Left renal cortex interstitium (tissue), 4 donors: Measurements from ENCODE around the gene ARHGEF4. TPM values are rescaled to one million over a fixed set of nuclear protein-coding genes. Genes with fewer than 3 reads are reported as not detected.

Experiments
- DNase-seq, 4 donors: peaks; one replicate each; pipeline ENCODE4 v3.0.0-alpha.2; 2013; ENCODE audit warnings: low read depth in 4 of 4, low spot score in 2 of 4, missing footprints in 1 of 4
- polyA plus RNA-seq, 4 donors: library from polyadenylated mRNA; unstranded; fragments of 120-200 nt; gene quantifications; one replicate each; pipeline ENCODE4 v1.2.1, GENCODE V29; 2013; ENCODE audit not compliant: insufficient read length in 4 of 4

The ARHGEF4 gene
- polyA plus RNA-seq, 4 donors = 5.6 to 9.0 (median 7.9) TPM

DNA sequence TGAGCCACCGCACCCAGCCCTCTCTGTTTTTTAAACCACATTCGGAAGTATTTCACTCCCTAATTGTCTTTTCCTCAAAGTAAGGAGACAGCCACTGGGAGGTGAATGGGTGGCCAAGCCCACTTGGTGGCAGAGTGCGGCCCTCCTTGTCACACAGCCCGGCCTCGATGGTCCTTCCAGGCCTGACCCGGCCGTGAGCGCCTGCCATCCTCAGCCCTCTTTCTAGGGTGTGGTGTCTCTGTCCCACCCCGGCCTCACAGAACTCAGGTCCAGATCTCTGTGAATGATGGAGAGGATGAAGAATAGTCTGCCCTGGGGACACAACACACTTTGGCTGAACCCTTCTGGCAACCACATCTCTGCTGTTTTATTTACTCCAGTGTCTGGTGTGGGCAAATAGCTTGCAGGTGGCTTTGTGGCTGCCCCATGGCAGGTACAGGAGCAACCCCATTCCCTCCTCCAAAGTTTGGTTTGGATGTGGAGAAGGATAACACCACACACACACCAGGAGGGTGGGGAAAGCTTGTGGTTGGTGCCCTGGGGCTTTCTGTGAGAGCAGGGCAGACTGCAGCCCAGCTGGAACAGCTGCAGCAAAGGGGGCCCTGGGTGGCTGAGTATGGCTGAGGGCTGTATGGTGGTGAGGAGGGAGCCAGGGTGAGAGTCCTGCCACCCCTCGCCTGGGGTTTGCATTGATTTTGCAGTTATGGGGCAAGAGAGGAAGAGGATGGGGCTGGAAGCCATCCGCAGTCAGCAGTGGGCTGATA, 167.9 kb downstream of the ARHGEF4 start:
- DNase-seq = no peak

DNA sequence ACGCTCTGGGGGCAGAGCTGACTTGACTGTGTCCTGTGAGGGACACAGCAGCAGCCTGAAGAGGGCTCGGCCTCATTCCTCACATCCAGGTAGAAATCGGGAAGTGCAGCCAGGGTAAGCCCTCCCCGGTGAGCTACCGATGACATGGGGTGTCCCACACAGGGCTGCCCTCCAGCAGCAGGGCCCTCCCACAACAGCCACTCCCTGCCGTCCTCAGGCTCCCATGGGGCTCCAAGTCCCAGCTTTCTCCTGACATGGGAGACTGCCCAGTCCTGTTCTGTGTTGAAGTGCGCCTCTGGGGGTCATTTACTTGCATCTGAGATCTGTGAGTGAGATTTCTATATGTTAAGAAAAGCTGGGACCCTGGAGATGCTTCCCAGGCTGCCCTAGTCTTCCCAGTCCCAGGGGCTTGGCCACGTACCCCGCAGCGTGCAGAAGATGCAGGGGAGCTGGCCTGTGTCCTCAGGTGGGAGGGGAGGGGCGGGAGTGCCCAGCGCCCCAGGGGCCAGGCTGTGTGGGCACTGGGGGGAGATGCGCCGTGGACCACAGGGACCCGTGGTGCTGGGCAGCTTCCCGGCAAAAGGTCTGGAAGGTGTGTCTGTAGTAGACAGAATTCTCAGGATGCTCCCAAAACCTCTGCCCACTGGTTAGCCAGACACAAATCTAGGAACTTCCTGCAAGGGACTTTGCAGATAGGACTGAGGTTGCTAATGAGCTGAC, 168.7 kb downstream of the ARHGEF4 start:
- DNase-seq = no peak

DNA sequence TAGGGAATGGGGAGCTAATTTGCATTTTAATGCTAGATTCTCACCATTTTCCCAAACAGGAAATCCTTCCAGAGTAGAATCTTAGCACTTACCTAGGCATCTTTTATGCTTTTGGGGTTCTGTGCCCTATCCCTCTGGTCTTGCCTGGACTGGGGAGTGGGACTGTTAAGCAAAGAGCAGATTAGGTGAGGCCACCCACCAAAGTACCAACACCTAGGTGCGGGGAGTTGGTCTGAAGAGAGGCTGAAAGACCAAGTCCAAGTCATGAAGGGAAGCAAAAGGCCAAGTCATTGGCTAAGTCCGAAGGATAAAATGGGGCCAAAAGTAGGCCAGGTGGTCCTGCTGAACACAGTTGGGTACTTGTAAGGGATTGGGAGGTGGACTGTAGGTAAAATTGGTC, 169.8 kb downstream of the ARHGEF4 start:
- no peak for DNase-seq

DNA sequence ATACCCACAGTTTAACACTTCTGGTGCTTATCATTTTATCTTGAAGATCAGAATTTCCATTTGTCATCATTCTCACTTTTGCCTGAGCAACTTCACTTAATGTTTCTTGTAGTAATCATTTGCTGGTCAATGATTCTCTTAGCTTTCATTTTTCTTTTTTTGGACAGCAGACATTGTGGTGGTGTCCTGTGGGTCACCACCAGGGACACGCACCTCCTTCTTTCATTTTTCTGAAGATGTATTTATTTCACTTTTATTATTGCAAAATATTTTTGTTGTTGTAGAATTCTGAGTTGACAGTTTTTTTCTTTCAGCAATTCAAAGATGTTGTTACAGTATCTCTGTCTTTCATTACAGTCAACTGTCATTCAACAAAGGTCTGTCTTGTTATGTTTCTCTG, 172.3 kb downstream of the ARHGEF4 start:
- DNase-seq = no peak

DNA sequence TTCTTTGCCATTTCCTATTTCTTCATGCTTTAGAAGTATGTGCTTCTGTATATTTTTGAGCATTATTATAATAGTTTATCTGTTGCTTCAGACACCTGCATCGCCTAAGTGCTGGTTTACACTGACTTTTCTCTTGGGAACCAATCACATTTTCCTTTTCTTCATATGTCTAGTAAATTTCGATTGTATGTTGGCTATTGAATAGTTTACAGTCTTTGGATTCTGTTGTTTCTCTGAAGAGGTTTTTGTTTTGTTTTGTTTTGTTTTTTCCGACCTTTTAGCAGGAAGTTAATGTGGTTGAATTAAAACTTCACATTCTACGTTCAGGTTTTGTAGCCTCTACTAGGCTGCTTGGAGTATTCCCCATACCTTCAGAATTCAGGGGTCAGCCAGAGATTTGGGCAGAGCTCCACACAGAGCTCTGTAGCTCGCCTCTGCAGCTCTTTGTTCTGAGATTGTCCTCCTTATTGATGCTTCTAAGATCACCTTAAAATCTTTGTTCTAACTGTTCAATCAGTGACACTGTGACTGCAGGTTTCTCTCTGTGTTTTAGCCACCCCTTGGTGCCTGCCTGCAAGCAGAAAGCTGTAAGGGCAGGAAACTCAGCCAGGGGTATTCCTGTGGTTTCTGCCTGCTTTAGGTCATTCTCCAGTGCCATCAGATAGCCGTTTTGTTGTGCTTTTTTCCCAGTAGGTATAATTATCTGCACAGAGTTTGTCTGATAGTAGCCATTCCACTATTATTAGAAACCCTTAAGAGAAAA, 173.2 kb downstream of the ARHGEF4 start:
- DNase-seq = no peak

DNA sequence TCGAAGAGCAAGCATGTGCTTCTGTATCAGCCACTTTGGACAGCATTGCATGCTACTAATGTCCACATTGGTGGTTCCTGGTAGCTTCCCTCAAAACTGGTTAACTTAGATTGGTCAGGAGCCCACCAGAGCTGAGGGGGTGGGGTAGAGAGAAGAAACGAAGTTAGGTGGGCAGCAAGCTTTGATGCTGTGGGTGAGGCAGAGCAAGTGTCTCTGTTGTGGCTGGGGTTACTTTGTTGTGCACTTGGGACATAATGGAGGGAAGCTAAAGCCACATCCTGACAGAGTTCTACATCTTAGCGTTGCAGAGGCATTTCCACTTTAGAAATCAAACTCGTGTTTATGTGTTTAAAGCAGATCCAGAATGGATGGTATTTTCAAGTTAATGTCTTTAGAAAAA, 173.9 kb downstream of the ARHGEF4 start:
- no peak for DNase-seq

DNA sequence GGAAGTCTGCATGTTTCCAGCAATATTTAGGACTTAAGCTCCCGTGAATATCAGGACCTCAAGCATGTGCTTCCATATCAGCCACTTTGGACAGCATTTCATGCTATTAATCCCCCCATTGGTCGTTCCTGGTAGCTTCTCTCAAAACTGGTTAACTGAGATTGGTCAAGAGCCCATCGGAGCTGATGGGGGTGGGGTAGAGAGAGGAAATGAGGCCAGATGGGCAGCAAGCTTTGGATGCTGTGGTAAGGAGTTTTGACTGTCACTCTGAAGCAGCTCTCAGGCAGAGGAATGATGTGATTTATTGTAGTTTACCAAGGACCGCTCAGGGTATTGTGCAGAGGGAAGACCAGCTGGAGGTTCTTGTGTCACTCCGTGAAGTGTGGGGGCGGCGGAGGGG, 174.8 kb downstream of the ARHGEF4 start:
- DNase-seq = no peak

DNA sequence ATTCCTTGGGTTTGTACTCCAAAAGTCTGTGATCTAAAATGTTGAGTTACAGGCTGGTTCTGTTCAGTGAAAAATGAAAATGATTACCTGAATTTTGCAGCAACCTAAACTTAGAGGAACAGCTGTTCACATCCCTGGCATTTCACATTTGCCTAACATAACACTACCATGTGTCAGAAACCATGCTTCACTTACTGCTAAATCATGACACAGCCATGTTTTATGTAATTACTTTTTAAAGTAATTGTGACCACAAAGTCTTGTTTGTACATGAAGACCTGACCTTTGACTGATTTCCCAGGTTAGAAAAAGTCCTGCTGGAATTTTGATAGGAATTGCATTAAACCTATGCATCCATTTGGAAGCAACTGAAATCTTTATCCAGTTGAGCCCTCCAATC, 177.4 kb downstream of the ARHGEF4 start:
- no peak for DNase-seq

DNA sequence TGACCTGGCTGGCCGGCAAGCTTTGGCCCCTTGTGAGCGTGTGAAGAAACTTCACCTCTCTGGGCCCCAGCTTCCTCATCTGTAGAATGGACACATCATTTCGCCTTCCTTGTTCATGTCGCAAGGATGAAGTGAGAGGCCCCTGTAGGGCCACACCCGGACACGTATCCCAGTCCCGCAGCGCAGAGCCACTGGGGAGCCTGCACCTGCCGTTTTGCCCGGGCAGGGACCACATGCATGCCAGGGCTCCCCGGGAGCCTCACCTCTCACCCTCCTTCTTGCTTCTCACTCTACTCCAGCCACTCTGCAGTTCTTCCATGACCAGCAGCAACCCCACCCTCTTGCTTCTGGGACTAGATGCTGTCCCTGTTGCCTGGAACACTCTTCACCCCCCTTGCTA, 179.1 kb downstream of the ARHGEF4 start:
- no peak for DNase-seq

DNA sequence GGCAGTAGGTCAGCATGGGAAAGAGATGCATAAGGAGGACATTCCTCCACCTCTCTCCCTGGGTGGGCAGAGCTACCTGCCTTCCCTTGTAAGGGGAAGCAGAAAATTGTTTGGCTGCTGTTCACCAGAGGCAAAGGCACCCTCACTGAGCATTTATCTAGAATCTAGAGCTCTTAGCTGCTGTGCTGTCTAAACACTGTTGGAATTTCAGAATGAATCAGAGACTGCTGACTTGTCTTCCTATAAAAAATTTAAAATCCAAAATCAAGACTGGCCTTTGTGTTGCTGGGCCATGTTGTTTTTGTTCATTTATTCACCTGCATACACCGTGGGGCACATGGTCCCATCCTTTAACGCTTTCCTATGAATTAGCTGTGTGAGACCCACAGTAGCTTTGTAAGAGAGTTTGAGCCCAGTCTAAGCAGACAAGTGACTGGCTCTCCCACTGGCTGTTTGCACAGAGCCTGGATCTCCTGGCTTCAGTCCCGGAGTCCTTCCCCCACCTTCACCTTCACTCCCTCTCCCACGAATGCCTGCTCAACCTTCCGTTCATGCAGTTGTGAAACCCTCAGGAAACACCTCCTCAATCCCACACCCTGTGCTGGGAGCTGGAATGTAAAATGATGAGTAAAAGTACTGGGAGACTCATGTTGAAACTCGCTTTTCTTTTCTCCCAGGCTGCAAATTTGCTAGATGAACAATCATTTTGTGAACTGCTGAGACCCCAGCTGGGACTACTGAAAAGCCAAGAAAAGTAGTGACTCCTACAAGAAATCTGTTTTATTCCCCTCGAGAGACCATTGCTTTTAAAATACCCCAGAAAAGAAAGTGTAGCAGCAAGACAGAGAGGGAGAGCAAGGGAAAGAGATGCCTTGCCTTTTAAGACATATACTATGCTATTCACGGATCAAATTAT, 180.4 kb downstream of the ARHGEF4 start:
- DNase-seq = no peak

DNA sequence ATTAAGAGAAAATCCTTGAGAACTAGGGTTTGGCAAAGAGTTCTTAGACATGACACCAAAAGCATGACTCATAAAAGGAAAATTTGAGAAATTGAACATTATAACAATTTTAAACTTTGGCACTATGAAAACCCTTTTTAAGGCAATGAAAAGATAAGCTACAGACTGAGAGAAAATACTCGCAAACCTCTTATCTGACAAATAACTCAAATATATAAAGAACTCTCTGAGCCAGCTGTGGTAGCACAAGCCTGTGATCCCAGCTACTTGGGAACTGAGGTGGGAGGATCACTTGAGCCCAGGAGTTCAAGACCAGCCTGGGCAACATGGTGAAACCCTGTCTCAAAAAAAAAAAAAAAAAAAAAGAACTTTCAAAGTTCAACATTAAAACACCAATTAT, 186.0 kb downstream of the ARHGEF4 start:
- DNase-seq = no peak

DNA sequence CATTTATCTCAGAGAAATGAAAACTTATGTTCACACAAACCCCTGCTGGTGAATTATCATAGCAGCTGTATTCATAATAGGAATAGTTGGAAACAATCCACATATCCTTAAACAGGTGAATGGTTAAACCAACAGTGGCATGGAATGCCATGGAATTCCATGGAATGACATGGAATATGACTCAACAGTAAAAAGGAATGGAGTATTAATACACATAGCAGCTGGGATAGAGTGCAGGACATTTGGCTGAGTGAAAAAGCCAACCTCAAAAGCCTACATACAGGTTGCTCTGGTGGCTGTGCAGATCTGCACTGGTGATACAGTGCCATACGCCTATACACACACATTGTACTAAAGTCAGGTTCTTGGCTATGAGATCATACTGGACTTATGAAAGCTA, 187.0 kb downstream of the ARHGEF4 start:
- DNase-seq = no peak

DNA sequence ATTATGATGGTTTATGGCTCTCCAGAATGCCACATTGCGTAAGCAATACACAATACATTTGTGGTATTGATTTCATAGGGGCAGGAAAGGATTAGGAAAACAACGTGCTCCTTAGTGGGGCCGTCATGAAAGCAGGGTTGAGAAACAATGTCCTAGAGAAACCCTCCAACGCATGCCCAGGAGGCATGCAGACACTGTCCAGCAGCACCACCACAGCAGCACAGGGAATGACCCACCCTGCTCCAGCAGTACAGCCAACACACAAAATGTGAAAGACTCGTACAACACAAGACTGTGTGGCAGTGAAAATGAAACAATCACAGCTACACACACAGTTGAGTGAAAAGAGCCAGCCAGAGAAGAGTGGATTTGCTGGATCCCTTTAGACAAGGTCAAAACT, 190.2 kb downstream of the ARHGEF4 start:
- no peak for DNase-seq

DNA sequence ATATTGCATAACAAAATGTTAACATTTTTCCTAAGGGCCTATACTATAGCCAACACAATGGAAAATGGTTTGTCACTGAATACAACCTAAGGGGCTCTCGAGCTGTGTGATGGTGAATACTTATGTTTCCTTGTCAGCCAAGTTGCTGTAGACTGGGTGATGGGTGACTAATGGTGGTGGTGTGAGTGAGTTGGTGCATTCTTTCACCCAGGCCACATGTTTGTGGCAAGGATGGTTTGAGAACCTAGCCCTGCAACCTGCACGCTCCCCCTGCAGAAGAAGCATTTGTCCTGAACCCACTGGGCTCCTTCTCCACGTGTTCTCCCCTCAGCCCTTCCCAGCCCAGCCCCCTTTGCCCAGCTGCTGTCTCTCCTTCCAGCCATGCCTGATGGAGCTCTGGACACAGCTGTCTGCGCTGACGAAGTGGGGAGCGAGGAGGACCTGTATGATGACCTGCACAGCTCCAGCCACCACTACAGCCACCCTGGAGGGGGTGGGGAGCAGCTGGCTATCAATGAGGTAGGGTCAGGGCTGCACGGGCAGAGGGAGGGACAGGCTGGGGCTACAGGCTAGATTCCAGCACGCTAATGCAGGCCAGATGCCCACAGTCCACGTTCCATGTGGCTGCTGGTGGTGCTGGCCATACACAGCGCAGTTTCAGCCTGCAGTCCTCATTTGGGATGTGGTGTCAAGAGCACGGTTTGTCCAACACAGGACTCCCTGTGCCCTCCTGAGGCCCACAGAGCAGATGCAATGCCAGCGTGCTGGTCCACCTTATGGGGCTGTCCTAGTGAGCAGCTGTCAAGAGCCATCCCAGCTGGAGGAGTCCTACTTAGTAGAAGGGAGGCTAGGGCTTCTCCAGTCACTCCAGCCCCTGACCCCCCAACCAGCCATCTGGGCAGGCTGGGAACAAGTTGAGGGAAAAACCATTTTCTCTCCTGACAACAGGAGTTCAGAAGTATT, 191.1 kb downstream of the ARHGEF4 start:
- no peak for DNase-seq

DNA sequence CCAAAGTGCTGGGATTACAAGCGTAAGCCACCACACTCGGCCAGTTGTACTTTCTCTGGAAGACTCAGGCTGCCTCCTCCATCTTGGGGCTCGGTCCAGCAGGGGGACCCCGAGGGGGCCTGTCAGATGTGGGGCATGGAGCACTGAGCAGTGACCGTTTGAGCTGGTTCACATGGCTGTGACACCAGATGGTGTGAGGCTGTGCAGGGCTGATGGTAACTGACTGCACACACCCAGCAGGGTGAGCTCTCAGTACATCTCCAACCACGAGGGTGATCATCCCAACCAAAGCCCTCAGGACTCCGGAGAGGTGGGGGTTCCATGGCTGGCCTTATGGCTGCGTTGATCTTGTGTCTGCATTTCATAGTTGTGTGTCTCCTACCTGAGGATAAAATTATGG, 193.1 kb downstream of the ARHGEF4 start:
- no peak for DNase-seq

DNA sequence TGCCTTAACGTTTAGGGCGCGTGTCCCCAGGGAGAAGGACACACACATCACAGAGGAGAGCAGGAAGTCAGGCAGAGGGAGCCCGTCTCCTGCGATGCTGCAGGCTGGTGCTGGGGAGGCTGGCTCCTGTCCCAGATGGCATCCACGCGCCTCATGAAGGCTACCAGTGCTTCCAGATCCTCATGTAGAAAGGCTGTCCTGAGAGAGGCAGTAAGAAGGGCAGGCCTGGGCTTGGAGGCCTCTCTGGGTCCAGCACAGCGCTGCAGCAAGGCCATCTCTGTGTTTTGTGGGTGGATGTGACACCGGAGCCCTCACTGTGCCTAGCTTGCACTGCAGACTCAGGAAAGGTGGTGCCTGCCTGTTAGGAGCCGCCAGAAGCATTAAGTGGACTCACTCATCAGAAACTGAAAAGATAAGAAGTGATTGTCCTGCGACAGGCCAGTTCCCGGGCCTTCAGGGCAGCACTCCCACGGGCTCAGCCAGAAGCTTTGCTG, 193.8 kb downstream of the ARHGEF4 start:
- no peak for DNase-seq

DNA sequence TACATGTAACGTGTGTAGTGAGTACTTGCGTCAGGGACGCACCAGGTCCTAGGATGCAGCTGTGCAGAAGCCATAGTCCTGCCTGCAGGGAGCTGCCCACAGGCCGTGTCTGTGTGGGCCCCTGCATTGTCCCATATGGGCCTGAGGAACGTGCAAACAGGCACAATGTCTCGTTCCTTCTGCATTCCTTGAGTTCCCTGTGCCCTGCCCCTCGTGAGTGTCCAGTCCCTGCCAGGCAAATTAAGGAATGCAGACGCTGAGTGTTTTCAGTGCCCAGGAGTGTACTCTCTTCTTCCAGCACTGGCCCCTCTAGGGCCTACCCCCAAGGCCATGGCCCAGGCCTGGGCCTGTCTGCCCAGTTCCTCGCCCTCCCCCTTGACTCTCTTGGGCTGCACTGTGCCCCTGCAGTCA, 194.7 kb downstream of the ARHGEF4 start:
- DNase-seq = no peak

DNA sequence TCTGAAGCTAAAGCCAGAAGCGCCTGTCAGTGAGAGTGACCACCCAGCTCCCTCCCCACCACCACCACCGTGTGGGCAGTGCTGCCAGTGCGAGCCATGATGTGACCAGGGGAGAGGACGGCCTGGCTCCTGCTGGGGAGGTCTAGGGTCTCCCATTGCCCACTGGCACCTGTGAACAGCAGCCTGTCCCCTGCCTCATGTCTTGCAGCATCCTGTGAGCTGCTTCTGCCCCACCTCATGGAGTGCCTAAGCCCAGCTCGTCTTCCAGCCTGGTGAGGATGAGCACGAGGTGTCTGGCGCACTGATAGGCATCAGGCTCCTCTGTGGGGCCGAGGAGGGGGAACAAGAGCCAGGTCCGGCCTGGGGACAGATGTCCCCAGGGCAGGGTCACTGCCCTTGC, 195.2 kb downstream of the ARHGEF4 start:
- DNase-seq = no peak

DNA sequence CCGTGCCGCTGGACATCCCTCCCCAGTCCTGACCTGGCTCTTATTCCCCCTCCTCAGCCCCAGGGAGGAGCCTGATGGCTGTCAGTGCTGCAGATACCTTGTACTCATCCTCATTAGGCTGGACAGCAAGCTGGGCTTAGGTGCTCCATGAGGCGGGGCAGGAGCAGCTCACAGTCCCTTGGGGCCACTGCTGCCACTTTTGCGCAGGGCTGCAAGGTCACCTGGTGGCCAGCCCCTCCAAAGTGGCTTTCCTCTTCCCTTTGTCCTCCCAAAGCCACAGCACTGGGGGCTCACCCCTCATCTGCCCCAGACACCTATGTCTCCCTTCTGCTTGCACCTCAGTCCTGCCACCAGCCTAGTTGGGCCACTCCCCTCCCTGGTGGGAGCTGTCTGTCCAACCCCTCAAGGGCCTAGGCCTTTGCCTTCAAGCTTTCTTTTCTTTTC, 195.7 kb downstream of the ARHGEF4 start:
- no peak for DNase-seq
